ENCODE measurements around the gene SLC2A11. TPM values are rescaled to one million over a fixed set of nuclear protein-coding genes. Genes with fewer than 3 reads are reported as not detected.

The SLC2A11 gene
- total and polyA plus RNA-seq, 9 of the 15 experiments (the other 6 are each of a cell fraction or from before 2014, with no cell fraction given), result 0.44 to 2.7 (median 2.1) TPM

- H3K9me1 ChIP-seq (ENCODE audit: control insufficient read depth, insufficient read depth, low read length), result no peaks in the 10 kb centered on the region
- no peaks in the 10 kb centered on the region for H3K9me3 ChIP-seq (replicated peaks; ENCODE audit: control insufficient read depth, insufficient read depth, low read depth, low read length)
- DNase-seq (ENCODE audit: extremely low read depth in 1 of 4, low spot score in 3 of 4) (no peak), ATAC-seq (no peak), FAIRE-seq (no peak)
- peak overlapping the region; percentile 66; the same call in 1 of the 2 replicates for H2AFZ ChIP-seq (ENCODE audit: low read depth, low read length)
- peak overlapping the region; percentile 74 for H3K27ac ChIP-seq (ENCODE audit: extremely low read depth, low read depth, low read length)
- H3K79me2 ChIP-seq (ENCODE audit: control insufficient read depth, insufficient read depth, low read length), result no peaks in the 10 kb centered on the region; the same call in 2 of the 3 replicates
- peak overlapping the region; percentile 43 for H3K4me3 ChIP-seq
- H3K9ac ChIP-seq (ENCODE audit: insufficient read depth in 1 of 2, low read depth in 2 of 2, low read length in 2 of 2), result peak overlapping the region; percentile 75 to 88; a peak in 3 of 4 replicates
- CTCF ChIA-PET (ENCODE audit: low intra/inter-chr PET ratio), result no interaction called here
- no peaks in the 10 kb centered on the region for H3K27me3 ChIP-seq (ENCODE audit: control insufficient read depth in 2 of 2, insufficient read depth in 2 of 2, low read length in 2 of 2)
- POLR2A ChIA-PET, result interaction anchor here (0.6 to 2.9 kb wide), 5 partner anchors 11 to 85 kb away, joined by 3 to 13 read pairs (median 4); partner anchors contain the start of gene MIF
- in situ Hi-C loops (cut with MboI) (no loop called here), intact Hi-C loops (cut with micrococcal nuclease) (no loop called here)
- H3K4me2 ChIP-seq (ENCODE audit: insufficient read depth, low read length), result peak overlapping the region; percentile 72
- peaks cover 19% of the 10 kb centered on the region; the same call in 2 of the 3 replicates for H3K36me3 ChIP-seq (ENCODE audit: control insufficient read depth, insufficient read depth, low read length)
- no TSS peak for BruUV-seq (replicated peaks)
- no CpG with 5 or more reads among the region's 1 CpG for WGBS (ENCODE audit: insufficient coverage, low coverage, missing lambda C conversion rate)
- no peaks in the 10 kb centered on the region for H4K20me1 ChIP-seq (replicated peaks; ENCODE audit: control insufficient read depth, insufficient read depth, low read length)
- H3K4me1 ChIP-seq (replicated peaks in 1 of 2; ENCODE audit: control insufficient read depth in 2 of 2, insufficient read depth in 2 of 2, low read length in 2 of 2), result no peaks in the 10 kb centered on the region
- TF ChIP-seq ZNF609 (CRISPR knock-in tag; IDR thresholded peaks at IDR 0.05; ENCODE audit: borderline replicate concordance) (no peak), NR1H2 (CRISPR knock-in tag; IDR thresholded peaks at IDR 0.05) (no peak), ATF6 (CRISPR knock-in tag; IDR thresholded peaks at IDR 0.05) (no peak)
- TF ChIP-seq, protein P1, sequence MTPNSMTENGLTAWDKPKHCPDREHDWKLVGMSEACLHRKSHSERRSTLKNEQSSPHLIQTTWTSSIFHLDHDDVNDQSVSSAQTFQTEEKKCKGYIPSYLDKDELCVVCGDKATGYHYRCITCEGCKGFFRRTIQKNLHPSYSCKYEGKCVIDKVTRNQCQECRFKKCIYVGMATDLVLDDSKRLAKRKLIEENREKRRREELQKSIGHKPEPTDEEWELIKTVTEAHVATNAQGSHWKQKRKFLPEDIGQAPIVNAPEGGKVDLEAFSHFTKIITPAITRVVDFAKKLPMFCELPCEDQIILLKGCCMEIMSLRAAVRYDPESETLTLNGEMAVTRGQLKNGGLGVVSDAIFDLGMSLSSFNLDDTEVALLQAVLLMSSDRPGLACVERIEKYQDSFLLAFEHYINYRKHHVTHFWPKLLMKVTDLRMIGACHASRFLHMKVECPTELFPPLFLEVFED (CRISPR knock-in tag; conservative IDR thresholded peaks at IDR 0.05), result no peak; the same call in 1 of the 2 replicates
Observed at GRCh38 chr22:23913306-23913660, 55.6 kb downstream of the SLC2A11 start.
